Kidney epithelial cell (primary cell): ENCODE results near the gene MRPL49. TPM values are rescaled to one million over a fixed set of nuclear protein-coding genes. Genes with fewer than 3 reads are reported as not detected.
A peak's percentile ranks its signal among the peaks of the same experiment; 100 is the strongest.

ENCODE experiments used
- DNase-seq: peaks from one replicate; pipeline ENCODE4 v3.0.0-alpha.2; 2010; ENCODE audit warnings: low read depth
- H3K27me3 ChIP-seq: 2 replicates; pipeline ENCODE4 v1.6.0; 2011; ENCODE audit warnings: low read length; ENCODE audit not compliant: control insufficient read depth, insufficient read depth
- H3K36me3 ChIP-seq: 2 replicates; pipeline ENCODE4 v1.5.1; 2011; ENCODE audit warnings: low read length; ENCODE audit not compliant: control insufficient read depth, insufficient read depth
- H3K4me3 ChIP-seq: 2 replicates; pipeline ENCODE4 v1.5.1; 2011; ENCODE audit warnings: low read depth, mild to moderate bottlenecking, control low read depth, low read length
- CTCF ChIP-seq: IDR thresholded peaks from 2 replicates; pipeline ENCODE4 v1.5.1; 2011; ENCODE audit warnings: mild to moderate bottlenecking, moderate library complexity, low read length, control low read depth, inconsistent platforms; ENCODE audit not compliant: insufficient read depth, poor library complexity, severe bottlenecking
- total RNA-seq: library from RNA; depleted of rRNA; stranded (reverse); fragments of >200 nt; gene quantifications from 2 replicates; pipeline ENCODE4 v1.2.3, GENCODE V29; 2015

The MRPL49 gene
- total RNA-seq, result 67.6 and 88.5 TPM in 2 replicates

DNA sequence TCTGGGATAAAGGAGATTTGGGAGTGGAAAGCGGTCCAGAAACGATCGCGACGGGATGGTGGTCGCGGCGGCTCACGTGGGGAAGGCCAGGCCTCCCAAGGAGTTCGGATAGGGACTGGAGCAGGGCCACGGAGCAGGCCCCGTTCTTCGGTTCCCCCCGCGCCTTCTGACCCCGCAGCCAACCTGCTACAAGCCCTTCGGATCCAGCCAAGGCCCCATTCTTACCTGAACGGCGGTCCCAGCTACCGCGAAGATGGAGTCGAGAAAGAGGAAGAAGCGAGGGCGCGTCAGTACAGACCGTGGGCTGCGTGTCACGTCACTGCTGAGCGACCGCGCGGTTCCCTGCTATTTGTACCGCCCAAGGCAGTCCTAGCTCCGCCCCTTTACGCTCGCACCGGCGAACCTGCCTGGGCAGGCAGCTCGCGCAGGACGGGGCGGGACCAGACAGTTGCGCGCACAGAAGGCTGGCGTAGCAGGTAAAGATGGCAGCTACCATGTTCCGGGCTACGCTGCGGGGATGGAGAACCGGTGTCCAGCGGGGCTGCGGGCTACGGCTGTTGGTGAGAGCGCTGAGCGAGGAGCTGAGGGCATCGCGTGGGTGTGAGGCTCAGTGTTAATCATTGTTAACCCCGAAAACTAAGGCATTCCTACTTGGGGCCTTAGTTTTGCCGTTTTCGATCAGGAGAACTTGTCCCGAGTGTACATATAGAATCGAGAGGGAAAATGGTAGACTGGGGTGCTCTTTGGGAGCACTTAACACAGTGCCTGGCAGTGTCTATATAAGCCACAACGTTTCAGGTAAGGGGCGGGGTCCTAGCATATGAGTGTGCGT, at the start of gene MRPL49, which contains the start of gene FAU:
MRPL49 (plus strand) TSS at position 457 of the 832 bp plus-strand sequence; CDS start at position 483, 26 bp downstream.
FAU (minus strand) TSS at position 270 of the 832 bp plus-strand sequence. CDS start 321 bp downstream, outside the sequence.
- H3K4me3 ChIP-seq, result peak within 1 kb of the TSS; percentile 99
- peak; percentile 95 for DNase-seq
- peaks cover 9% of the 10 kb centered on the region for H3K36me3 ChIP-seq
- H3K27me3 ChIP-seq, result no peaks in the 10 kb centered on the region
- TF ChIP-seq CTCF, result no peak

GRCh38 chr11:65072631-65072966, 49.5 kb upstream of the MRPL49 start:
- Histone ChIP-seq H3K36me3 (no peaks in the 10 kb centered on the region), H3K27me3 (no peaks in the 10 kb centered on the region), H3K4me3 (no peak overlapping the region)
- DNase-seq, result no peak
- no peak for TF ChIP-seq CTCF

- Histone ChIP-seq H3K4me3 (no peak overlapping the region), H3K27me3 (no peaks in the 10 kb centered on the region), H3K36me3 (peaks cover 1% of the 10 kb centered on the region)
- no peak for TF ChIP-seq CTCF
- no peak for DNase-seq
Measured at GRCh38 chr11:65077451-65077850, 44.7 kb upstream of the MRPL49 start.

DNA sequence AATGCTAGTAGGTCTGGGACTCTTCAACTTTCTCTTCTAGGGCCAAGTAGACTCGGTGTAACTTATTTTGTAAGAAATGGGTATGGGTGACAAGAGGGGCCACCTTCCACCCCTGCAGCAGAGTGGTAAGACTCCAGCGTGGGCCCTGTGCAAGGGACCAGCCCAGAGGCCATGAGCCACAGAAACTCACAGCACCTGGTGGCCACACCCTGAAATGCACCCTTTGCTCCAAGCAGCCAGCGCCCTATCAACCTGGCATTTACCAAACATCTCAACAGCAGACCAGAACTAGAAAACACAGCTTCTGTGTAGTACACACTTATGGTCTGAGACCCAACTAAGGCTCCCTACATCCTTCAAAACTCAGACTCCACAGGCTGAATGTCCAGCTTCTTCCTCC, 44.0 kb upstream of the MRPL49 start:
- no peak for DNase-seq

DNA sequence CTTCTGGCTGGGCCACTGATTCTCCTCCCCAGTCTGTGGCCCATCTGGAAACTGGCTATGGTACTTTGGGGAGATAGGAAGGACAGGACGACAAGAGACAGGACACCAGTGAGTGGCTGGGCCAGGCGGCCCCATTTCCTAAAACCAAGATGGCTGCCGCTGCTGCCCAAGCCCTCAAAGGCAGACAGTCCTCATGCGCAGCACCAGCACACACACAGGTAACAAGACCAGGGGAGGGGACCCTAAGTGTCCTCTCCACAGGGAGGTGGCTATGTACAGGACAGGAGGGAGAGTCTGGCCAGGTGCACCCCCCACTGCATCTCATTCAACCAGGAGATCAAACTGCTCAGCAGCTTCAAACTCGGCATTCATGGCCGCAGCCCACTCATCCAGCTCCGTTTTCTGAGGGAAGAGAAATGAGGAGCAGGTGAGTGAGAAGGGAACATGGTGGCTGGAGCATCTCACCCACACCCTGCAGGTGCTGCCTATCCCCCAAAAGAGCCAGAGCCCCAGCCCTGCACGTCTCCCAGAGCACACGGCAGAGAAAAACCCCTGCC, 43.3 kb upstream of the MRPL49 start:
- no peak for TF ChIP-seq CTCF
- Histone ChIP-seq H3K4me3 (no peak overlapping the region), H3K36me3 (peaks cover 1% of the 10 kb centered on the region), H3K27me3 (no peaks in the 10 kb centered on the region)
- no peak for DNase-seq

More for the DNA sequence above, 44.0 kb upstream of the MRPL49 start:
- TF ChIP-seq CTCF, result peak; percentile 72
- H3K4me3 ChIP-seq, result no peak overlapping the region
- no peaks in the 10 kb centered on the region for H3K27me3 ChIP-seq
- peaks cover 1% of the 10 kb centered on the region for H3K36me3 ChIP-seq
